Right ventricle myocardium inferior (tissue), 1 donor: Measurements from ENCODE around the gene COL6A5. TPM values are rescaled to one million over a fixed set of nuclear protein-coding genes. Genes with fewer than 3 reads are reported as not detected.
"Not testable (repeated sequence)": the region's sequence is repeated elsewhere in the genome, so short reads cannot be mapped to it uniquely, and the experiment has no call there.

Experiments used
- ATAC-seq: fragments of 200-7000 bp; cut with Tn5 transposase; one replicate; pipeline ENCODE4 v1.9.1; 2020; ENCODE audit warnings: mild to moderate bottlenecking, moderate library complexity
- DNase-seq: peaks from one replicate; pipeline ENCODE4 v3.0.0; 2021; ENCODE audit errors: missing footprints
- intact Hi-C: fragments of 100-400 bp; cut with DNase I; formaldehyde crosslinking; loops from one replicate; pipeline ENCODE4 v1.11.0; 2022
- total RNA-seq: library from RNA; stranded (reverse); fragmentation: NEBNext Ultra II Directional; extraction: Animal tissue kit (Norgen Biotek cat#: 25700); gene quantifications from one replicate; pipeline ENCODE4 v1.2.1, GENCODE V29; 2021
- donor health status: DM: no; HTN: yes; CAD: no; lungs with severe emphysema.

COL6A5 gene
- total RNA-seq, 1 donor from 2014 or later = not detected

DNA sequence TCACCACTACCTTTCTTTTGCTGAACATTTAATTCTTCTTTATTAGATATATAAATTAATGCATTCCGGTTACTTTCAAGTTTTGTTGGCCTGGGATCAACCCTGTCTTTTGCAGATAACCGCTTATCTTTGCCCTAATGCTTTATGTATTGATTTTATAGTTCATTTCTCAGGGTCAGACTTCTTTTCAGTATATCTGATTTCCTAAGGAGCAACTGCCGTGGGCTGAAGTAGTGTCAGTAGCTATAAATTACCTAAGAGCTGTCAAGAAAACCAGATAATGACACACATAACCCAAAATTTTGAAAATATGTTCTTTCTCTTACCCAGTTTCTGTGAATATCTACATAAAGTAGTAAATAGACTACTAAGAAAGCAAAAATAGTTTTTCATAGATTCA, 38.0 kb downstream of the COL6A5 start:
- DNase-seq = no peak
- intact Hi-C loops = no loop called here
- no peak for ATAC-seq

DNA sequence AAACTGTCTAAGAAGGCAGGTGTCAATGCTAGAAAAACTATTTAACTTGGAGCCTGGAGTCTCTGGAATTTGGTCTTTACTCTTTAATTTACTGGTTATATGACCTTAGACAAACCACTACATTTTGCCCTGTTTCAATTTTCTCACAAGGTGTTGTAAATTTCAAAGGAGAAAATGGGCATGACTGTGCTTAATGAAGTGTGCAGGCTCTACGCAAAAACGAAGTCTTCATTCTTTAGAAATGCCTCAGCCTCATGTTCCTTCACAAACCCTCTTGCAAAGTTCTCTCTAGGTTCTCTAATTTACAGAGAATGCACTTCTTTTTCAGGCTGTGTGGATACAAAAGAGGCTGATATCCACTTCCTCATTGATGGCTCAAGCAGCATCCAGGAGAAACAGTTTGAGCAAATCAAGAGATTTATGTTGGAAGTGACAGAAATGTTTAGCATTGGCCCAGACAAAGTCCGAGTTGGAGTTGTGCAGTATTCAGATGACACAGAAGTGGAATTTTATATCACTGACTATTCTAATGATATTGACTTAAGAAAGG, 39.1 kb downstream of the COL6A5 start:
- no peak for DNase-seq
- intact Hi-C loops = no loop called here
- ATAC-seq = no peak

DNA sequence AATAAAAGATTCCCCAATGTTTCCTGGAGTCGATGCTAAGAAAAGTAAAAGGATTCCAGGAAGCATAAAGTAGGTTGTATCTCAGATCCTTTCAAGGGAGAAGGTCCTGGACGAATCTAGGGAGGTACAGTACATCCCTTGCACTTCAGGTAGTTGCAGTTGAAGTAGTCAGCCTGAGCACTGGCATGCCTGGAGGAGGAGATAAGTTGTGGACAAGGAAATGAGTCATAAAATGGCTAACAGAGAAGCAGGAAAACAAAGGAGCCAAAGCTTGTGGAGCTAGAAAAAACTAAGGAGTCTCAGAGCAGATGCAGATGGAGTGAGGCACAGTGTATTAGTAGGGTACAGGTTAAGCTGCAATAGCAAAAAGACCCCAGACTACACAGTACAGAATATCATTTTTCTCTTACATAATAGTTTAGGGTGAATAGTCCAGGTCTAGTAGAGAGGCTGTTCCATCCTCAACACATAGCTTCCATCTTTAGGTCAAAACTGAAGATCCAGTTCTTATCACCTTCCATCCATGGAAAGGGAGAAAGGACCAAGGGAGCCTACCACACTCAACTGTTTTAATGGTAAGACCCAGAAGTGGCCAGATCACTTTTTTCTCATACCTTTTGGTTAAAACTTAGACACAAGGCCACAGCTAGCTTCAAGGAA, 41.3 kb downstream of the COL6A5 start:
- intact Hi-C loops = no loop called here
- no peak for ATAC-seq

DNA sequence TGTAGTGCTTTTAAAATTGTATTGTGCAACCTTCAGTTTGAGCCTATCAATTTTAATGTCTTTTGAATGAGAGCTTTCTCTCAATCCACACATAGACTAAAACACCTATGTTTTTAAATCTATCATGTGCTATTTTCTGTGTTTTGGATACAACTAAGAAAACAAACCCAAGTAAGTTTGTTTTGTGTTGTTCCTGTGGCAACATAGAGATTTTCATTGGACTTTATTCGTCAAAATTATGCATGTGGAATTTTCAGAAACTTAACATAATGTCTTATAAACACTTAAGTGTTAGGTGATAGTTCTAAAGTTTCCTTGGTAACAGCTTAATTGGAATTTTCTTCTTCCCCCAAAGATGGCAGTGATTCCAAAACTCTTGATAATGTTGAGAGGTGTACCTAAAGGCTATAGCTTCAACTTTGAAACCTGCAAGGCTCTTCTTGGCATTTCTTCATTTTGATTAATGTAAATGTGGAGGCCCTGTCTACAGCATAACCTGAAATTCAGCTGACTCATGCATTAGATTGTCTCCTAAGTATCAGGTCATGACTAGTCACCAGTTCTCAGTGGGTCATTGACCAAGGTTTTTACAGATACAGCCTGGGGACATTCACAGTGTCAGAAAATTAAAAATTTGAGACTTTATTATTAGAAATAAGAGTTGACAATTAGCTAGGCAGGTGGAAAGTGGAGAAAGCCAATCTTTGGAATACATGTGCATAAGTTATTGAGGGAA, 44.4 kb downstream of the COL6A5 start:
- intact Hi-C loops = no loop called here
- DNase-seq = no peak
- ATAC-seq = no peak

More for the DNA sequence above, 41.3 kb downstream of the COL6A5 start:
- no peak for DNase-seq

DNA sequence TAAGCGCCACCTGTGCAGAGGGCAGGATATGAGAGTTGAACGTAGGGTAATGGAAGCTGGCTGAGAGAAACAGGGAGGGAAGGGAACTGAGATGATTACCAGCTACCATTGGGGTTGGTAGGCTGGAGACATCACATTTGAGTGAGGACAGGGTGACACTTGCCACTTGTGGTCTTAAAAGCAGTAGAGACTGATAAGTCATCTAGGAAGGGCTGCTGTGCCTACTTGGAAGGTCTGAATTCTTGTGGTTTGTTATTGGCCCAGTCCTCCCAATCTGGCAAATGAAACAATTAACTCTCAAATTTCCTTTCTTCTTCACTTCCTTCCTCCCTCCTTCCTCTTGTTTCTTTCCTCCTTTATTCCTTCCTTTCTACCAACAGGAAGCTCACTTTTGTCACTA, 46.8 kb downstream of the COL6A5 start:
- ATAC-seq = no peak
- no peak for DNase-seq
- intact Hi-C loops = no loop called here

DNA sequence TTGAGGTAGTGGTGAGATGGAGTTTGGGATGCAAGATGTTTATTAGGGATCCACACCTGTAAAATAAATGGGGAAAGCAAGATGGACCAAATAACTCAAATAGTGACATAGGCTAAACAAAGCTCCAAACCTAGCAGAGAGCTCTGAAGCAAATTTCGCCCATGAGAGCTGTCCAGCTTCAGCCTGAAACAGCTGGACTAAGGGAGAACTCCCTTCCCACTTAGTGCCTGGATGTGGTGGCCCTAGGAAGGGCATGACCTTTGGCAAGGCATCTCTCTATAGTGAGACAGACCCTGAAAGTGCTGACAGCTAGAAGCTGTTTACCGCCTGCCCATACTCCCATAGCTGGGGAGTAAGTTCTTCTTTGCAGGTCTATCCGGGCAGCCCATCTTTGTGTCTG, 48.1 kb downstream of the COL6A5 start:
- DNase-seq = no peak
- intact Hi-C loops = no loop called here

DNA sequence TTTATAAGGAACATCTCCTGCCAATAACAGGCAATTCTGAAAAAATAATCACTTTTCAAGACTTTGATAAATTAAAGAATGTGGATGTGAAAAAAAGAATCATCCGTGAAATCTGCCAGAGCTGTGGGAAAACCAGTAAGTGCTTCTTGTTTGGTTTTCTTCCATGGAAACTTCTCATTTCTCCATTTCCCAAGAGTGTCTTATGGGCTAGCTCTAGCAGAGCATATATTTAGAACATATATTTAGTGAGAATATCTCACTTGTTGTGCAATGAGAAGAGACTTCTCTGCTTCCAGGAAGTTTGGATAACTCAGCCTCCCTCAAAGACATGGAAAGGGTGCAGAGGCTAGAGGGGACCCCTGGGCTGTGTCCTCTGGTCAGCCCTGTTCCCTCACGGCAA, 49.9 kb downstream of the COL6A5 start:
- DNase-seq (no peak), ATAC-seq (no peak)
- intact Hi-C loops = no loop called here

More for the DNA sequence above, 48.1 kb downstream of the COL6A5 start:
- no peak for ATAC-seq

DNA sequence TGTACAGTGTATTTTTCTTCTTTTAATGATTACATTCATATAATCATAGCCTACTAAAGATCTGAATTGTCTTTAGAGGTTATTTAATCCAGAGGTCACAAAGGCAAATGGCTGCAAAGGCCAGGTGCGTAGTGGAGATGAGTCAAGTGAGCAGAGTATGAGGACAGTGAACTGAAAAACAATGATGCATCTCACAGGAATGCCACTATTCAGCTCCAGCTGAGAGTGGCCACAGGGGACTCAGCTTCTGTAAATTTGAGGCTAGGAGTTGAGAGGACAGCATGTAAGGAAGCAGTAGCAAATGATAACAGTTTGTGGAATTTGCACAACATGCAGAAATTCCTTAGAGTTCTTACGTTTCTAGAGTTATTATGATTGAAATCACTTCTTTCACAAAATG, 50.4 kb downstream of the COL6A5 start:
- DNase-seq (no peak), ATAC-seq (no peak)

DNA sequence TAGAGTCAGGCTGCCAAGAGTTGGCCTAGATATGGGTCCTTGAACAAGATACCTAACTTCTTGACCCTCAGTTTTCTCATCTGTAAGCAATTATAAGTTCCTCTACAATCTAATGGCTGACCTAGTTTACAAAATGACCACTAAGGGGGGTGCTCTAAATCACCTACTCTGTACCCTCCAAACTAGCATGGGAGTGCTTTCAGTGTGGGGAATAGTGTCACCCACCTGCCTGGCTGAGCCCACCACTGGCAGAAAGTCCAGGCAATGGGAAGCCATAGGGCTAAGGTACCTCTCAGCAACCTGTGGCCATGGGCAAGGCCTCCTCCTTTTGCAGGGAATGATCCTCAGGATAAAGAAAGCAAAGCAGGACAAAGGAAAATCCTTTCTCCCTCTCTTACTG, 58.9 kb downstream of the COL6A5 start:
- intact Hi-C loops = no loop called here
- DNase-seq (no peak), ATAC-seq (no peak)

More for the DNA sequence above, 50.4 kb downstream of the COL6A5 start:
- intact Hi-C loops = no loop called here

DNA sequence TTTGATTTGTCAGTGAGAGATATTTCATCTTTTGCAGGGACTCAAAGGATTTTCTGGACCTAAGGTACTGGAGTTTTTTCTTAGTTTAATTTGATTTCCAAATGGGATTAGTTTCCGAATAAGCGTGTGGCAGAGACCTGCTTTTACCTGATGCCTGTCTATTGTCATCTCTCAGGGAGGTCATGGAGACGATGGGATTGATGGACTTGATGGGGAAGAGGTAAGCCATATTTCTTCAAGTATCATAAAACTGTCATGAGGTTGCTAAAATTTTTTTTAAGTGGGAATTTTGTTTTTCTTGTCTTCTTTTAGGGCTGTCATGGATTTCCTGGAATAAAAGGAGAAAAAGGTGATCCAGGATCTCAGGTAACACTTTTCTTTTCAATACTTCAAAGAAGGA, 60.5 kb downstream of the COL6A5 start:
- intact Hi-C loops = no loop called here
- no peak for ATAC-seq
- no peak for DNase-seq

DNA sequence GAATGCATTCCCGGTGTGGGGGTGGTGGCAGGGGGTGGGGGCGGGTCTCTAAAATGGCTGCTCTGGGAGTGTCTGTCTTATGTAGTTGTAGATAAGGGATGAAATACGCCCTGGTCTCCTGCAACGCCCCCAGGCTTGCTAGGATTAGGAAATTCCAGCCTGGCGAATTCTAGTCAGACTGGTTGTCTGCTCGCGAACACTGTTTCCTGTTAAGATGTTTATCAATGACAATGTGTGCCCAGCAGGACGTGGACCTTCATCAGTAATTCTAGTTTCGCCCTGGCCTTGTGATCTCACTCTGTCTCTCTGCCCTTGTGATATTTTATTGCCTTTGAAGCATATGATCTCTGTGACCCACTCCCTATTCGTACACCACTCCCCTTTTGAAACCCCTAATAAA, 62.8 kb downstream of the COL6A5 start:
- not testable (repeated sequence) for ATAC-seq, DNase-seq

DNA sequence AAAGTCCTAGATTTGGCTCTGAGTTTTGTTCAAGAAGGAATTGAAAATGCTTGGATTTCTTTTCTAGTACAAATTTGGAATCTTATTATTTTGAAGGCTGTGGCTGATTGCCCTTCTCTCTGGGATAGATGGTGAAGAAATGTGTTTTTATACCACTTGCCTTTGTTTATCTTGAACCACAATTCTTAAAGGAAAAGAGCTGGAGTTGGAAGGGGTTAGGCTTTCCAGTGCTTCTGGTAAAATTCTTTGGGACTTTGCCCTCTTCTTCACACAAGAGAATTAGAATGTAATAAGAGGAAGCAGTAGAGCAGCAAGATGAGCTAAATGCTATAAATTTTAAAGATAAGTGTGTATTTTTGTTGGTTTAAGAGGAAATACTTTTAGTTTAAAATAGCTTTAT, 65.8 kb downstream of the COL6A5 start:
- ATAC-seq (no peak), DNase-seq (no peak)
- intact Hi-C loops = no loop called here

More for the DNA sequence above, 62.8 kb downstream of the COL6A5 start:
- intact Hi-C loops = not testable (repeated sequence)

DNA sequence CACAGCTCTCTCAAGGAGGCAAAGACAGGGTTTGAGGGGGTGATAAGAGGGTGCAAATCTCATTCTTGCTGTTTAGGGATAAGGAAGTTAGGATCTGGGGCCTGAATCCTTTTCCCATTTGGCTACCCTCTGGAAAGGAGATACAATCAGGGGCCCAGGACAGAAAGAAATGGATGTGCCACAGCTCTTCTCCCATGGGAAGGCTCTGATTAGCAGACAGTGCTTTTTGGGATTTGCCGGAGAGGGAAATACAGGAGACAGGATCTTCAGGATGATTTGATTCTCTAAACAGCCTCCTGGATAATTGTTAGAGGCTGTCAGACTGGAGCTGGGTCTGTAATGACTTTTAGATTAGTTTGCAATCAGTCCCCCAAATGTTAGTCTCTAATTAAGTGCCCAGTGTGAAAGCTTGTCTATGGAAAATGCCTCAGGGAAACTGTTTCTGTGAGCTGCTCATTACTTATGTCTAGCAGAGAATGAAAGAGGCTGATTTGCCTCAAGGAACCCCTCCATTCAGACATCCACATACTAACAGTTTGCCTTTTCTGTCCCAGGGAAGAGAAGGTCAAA, 67.6 kb downstream of the COL6A5 start:
- ATAC-seq (no peak), DNase-seq (no peak)
- intact Hi-C loops = no loop called here

DNA sequence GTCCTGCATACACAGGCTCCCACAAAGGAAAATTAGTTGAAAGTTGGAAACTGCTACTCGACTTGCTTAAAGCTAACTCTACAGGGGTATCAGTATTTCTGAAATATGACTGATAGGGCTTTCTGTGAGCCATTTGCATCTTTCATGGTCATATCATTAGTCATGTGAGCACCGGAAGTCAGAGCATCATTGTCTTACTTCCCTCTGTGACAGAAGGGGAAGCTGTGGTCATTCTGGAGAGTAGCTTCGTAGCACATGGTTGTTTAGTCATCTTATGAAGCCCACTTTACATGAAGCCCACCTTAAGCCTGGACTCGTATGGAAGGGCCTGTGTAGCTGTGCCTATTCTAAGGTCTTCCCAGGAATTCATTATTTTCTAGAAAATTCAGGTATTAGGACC, 69.0 kb downstream of the COL6A5 start:
- no peak for DNase-seq
- intact Hi-C loops = no loop called here
- no peak for ATAC-seq

DNA sequence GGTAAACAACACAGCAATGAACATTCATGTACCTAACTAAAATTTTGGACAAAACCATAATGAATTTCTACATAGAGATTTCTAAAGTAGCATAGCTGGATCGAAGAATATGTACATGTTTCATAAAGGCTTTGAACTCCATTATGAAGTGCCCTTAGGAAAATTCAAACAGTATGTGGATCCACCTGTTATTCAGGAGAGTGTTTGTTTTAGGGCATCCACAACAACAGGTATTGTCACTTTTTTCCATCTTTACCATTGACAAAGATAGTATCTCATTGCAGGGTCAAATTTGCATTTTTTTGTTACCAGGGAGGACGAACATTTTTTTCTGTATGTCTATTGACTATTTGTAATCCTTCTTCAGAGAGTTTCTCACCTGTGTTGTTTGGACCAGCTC, 75.0 kb downstream of the COL6A5 start:
- ATAC-seq (no peak), DNase-seq (no peak)
- intact Hi-C loops = no loop called here

DNA sequence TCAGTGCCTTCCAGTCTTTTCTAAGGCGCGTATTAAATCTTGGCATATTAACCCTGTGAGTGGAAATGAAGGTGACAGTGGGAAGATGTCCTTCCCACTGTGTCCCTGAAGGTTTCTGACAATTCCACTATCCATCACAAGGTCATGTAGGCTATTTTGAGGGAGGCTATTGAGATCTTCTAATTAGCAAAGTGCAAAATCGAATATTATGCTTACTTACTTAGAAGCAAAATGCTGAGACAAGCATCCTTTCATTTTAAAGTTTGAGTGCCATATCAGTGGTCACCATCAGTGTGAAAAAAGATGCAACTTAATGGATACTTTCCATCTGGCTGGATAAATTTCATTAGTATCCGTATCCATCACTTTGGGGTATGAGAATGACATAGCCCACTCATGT, 77.6 kb downstream of the COL6A5 start:
- no peak for DNase-seq
- intact Hi-C loops = no loop called here
- no peak for ATAC-seq

DNA sequence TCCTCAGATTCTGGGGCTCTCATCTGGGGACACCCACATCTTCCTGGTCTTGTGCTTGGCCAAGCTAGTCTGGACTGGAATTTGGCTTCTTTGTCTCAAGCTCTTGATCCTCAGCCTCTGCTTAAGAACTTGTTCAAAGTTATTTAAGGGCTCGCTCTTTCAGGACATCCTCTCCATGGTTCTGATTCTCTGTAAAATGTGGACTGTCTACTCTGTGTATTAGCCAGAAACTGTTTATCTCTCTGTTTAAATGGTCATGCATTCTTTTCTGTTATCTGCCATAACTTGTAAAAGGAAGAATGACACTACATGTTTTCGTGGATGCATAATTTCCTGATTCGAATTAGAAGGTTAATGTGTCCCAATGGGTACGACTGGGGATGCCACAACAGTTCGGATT, 79.4 kb downstream of the COL6A5 start:
- intact Hi-C loops = no loop called here
- DNase-seq (no peak), ATAC-seq (no peak)

DNA sequence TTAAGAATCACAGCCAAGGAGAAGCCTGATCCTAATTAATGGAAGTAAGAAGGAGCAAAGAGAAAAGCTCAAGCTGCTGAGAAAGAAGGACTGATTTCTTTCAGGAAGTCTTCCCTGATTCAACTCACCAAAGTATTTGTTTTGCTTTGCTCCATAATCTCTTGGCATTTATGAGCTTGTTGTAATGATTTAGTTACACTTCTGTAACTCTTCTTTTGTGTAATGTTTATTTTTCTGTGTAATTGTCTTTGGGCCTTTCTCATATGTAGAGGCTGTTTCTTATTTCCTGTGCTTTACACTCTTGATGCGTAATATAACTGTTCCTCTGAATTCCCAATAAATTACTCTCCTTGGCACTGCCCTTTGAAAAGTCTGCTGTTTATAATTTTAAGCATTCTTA, 80.0 kb downstream of the COL6A5 start:
- intact Hi-C loops = no loop called here
- DNase-seq = no peak
- ATAC-seq = no peak

DNA sequence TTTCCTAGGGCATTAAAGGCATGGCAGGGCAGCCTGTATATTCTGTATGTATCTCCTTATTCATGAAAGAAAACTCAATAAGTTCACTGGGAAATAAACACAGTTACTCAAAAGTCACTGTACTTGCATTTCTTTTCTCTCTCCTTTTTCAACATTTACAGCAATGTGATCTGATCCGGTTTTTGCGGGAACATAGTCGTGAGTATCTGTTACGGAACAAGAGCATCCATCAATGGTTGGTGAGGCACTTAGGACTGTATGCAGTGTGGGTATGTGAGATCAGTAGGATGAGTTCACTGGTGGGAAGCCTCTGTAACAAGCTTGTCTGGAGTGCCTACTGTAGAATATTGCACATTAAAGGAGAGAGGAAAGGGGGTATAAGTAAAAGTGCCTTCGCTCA, 80.7 kb downstream of the COL6A5 start:
- ATAC-seq (no peak), DNase-seq (no peak)
- intact Hi-C loops = no loop called here
